GM23338 (cell line): ENCODE results near the gene MTA1. TPM values are rescaled to one million over a fixed set of nuclear protein-coding genes. Genes with fewer than 3 reads are reported as not detected.

Source experiments
- ATAC-seq: fragments of 200-7000 bp; cut with Tn5 transposase; 3 replicates; pipeline ENCODE4 v1.9.1; 2020
- DNase-seq: peaks from one replicate; pipeline ENCODE4 v3.0.0-alpha.2; 2015; ENCODE audit warnings: low spot score
- H2AFZ ChIP-seq: fragments of 200-600 bp; sonication (generic); 2 replicates; pipeline ENCODE4 v1.8.0; 2016; ENCODE audit warnings: antibody characterized with exemption, mild to moderate bottlenecking, moderate library complexity
- H3F3A ChIP-seq: fragments of 200-600 bp; sonication (generic); replicated peaks from 2 replicates; pipeline ENCODE4 v1.8.0; 2017; ENCODE audit warnings: antibody characterized with exemption, mixed run types, low read depth
- H3K27ac ChIP-seq: fragments of 200-600 bp; sonication (generic); 2 replicates; pipeline ENCODE4 v1.6.1; 2016; ENCODE audit warnings: low read depth
- H3K27me3 ChIP-seq: fragments of 200-600 bp; sonication (generic); 2 replicates; pipeline ENCODE4 v1.8.0; 2016; ENCODE audit warnings: mild to moderate bottlenecking, mixed run types, moderate library complexity; ENCODE audit not compliant: insufficient read depth
- H3K36me3 ChIP-seq: fragments of 200-600 bp; sonication (generic); 2 replicates; pipeline ENCODE4 v1.8.0; 2016; ENCODE audit warnings: mild to moderate bottlenecking; ENCODE audit not compliant: insufficient read depth
- H3K4me1 ChIP-seq: fragments of 200-600 bp; sonication (generic); 2 replicates; pipeline ENCODE4 v1.8.0; 2016; ENCODE audit warnings: mild to moderate bottlenecking, moderate library complexity; ENCODE audit not compliant: insufficient read depth
- H3K4me2 ChIP-seq: fragments of 200-600 bp; sonication (generic); 2 replicates; pipeline ENCODE4 v1.7.1; 2017; ENCODE audit warnings: mixed run types
- H3K4me3 ChIP-seq: fragments of 200-600 bp; sonication (generic); 2 replicates; pipeline ENCODE4 v1.6.1; 2016; ENCODE audit warnings: mixed run types
- H3K79me2 ChIP-seq: fragments of 200-600 bp; sonication (generic); replicated peaks from 2 replicates; pipeline ENCODE4 v1.8.0; 2017; ENCODE audit warnings: mild to moderate bottlenecking; ENCODE audit not compliant: insufficient read depth
- H3K9me2 ChIP-seq: fragments of 200-600 bp; sonication (generic); 2 replicates; pipeline ENCODE4 v1.8.0; 2017; ENCODE audit not compliant: insufficient read depth
- H4K20me1 ChIP-seq: fragments of 200-600 bp; sonication (generic); replicated peaks from 2 replicates; pipeline ENCODE4 v1.8.0; 2017; ENCODE audit warnings: mild to moderate bottlenecking; ENCODE audit not compliant: insufficient read depth
- H3K27ac Mint-ChIP-seq: 2 replicates; pipeline ENCODE4 v1.8.0; 2020; ENCODE audit warnings: inconsistent platforms, mild to moderate bottlenecking, moderate library complexity, mixed read lengths
- H3K27me3 Mint-ChIP-seq: 3 replicates; pipeline ENCODE4 v1.8.0; 2022; ENCODE audit warnings: low read depth, mild to moderate bottlenecking, moderate library complexity, mixed read lengths, inconsistent platforms; ENCODE audit not compliant: insufficient read depth, poor library complexity
- H3K36me3 Mint-ChIP-seq: 3 replicates; pipeline ENCODE4 v1.8.0; 2021; ENCODE audit warnings: low read depth, mild to moderate bottlenecking, inconsistent platforms, moderate library complexity, mixed read lengths
- H3K4me1 Mint-ChIP-seq: 3 replicates; pipeline ENCODE4 v1.8.0; 2020; ENCODE audit warnings: mild to moderate bottlenecking, inconsistent platforms, mixed read lengths
- H3K4me3 Mint-ChIP-seq: 3 replicates; pipeline ENCODE4 v1.8.0; 2021; ENCODE audit warnings: moderate library complexity, mild to moderate bottlenecking, inconsistent platforms, mixed read lengths
- H3K9me3 Mint-ChIP-seq: 3 replicates; pipeline ENCODE4 v1.8.0; 2020; ENCODE audit warnings: moderate library complexity, mild to moderate bottlenecking, inconsistent platforms, mixed read lengths
- EZH2 ChIP-seq: fragments of 200-600 bp; sonication (generic); IDR thresholded peaks from one replicate; pipeline ENCODE4 v1.8.0; 2017; ENCODE audit warnings: antibody characterized with exemption, mild to moderate bottlenecking, low read depth; ENCODE audit not compliant: unreplicated experiment
- EZH2phosphoT487 ChIP-seq: fragments of 200-600 bp; sonication (generic); IDR thresholded peaks from one replicate; pipeline ENCODE4 v1.8.1; 2018; ENCODE audit warnings: antibody characterized with exemption; ENCODE audit not compliant: unreplicated experiment
- NANOG ChIP-seq: IDR thresholded peaks from 2 replicates; pipeline ENCODE4 v1.6.1; 2016; ENCODE audit warnings: antibody characterized with exemption, borderline replicate concordance
- POLR2AphosphoS5 ChIP-seq: IDR thresholded peaks from 2 replicates; pipeline ENCODE4 v1.6.1; 2016; ENCODE audit warnings: antibody characterized with exemption, low read depth
- STAT1 ChIP-seq: IDR thresholded peaks from one replicate; pipeline ENCODE4 v1.6.1; 2016; ENCODE audit warnings: antibody characterized with exemption; ENCODE audit not compliant: unreplicated experiment
- ZNF114 ChIP-seq: fragments of 250-450 bp; sonication (Bioruptor Pico); IDR thresholded peaks from 2 replicates; pipeline ENCODE4 v1.5.0; 2020; ENCODE audit warnings: mild to moderate bottlenecking, moderate library complexity
- ZNF462 ChIP-seq: fragments of 250-450 bp; sonication (Bioruptor Pico); IDR thresholded peaks from 2 replicates; pipeline ENCODE4 v1.5.0; 2020; ENCODE audit warnings: mild to moderate bottlenecking, moderate library complexity
- polyA plus RNA-seq: library from polyadenylated mRNA; unstranded; fragments of >200 nt; fragmentation: Nextera tagmentation; extraction: Ambion mirVana; gene quantifications from 2 replicates; pipeline ENCODE4 v1.2.1, GENCODE V29; 2016
- total RNA-seq: library from RNA; depleted of rRNA; stranded (reverse); fragments of >200 nt; shearing (Covaris generic); gene quantifications from 2 replicates; pipeline ENCODE4 v1.2.3, GENCODE V29; 2014
- TF ChIP-seq, protein P1 (sequence below): IDR thresholded peaks from one replicate; pipeline ENCODE4 v1.6.1; 2018; ENCODE audit warnings: antibody characterized with exemption; ENCODE audit not compliant: unreplicated experiment

The MTA1 gene
- total and polyA plus RNA-seq, 2 experiments from 2014 or later, result 53.3 to 126 TPM

- Histone ChIP-seq H3K36me3 (no peaks in the 10 kb centered on the region), H3K4me2 (peak overlapping the region; percentile 87), H3K4me1 (peaks cover 11% of the 10 kb centered on the region; the same call in 1 of the 2 replicates), H3K27ac (no peak overlapping the region), H3K4me3 (peak overlapping the region; percentile 61), H2AFZ (peak overlapping the region; percentile 86), H3K9me2 (no peaks in the 10 kb centered on the region), H4K20me1 (no peaks in the 10 kb centered on the region), H3K79me2 (no peaks in the 10 kb centered on the region), H3F3A (peaks cover 12% of the 10 kb centered on the region; the same call in 1 of the 2 replicates), H3K27me3 (peaks cover 56% of the 10 kb centered on the region)
- no peaks in the 10 kb centered on the region for H3K36me3 Mint-ChIP-seq
- ATAC-seq (peak; percentile 57), DNase-seq (peak; percentile 62)
- peaks cover 5% of the 10 kb centered on the region; the same call in 1 of the 3 replicates for H3K9me3 Mint-ChIP-seq
- peak overlapping the region; percentile 55 for H3K4me3 Mint-ChIP-seq
- H3K27me3 Mint-ChIP-seq, result peaks cover 53% of the 10 kb centered on the region
- H3K4me1 Mint-ChIP-seq, result peaks cover 18% of the 10 kb centered on the region
- H3K27ac Mint-ChIP-seq, result no peak overlapping the region
- TF ChIP-seq ZNF114 (no peak), NANOG (no peak), POLR2AphosphoS5 (0 out of 2 replicates have a peak, but pooled peaks have one; percentile 7), EZH2phosphoT487 (no peak), EZH2 (peak; percentile 60), STAT1 (no peak), ZNF462 (no peak)
- TF ChIP-seq, protein P1, sequence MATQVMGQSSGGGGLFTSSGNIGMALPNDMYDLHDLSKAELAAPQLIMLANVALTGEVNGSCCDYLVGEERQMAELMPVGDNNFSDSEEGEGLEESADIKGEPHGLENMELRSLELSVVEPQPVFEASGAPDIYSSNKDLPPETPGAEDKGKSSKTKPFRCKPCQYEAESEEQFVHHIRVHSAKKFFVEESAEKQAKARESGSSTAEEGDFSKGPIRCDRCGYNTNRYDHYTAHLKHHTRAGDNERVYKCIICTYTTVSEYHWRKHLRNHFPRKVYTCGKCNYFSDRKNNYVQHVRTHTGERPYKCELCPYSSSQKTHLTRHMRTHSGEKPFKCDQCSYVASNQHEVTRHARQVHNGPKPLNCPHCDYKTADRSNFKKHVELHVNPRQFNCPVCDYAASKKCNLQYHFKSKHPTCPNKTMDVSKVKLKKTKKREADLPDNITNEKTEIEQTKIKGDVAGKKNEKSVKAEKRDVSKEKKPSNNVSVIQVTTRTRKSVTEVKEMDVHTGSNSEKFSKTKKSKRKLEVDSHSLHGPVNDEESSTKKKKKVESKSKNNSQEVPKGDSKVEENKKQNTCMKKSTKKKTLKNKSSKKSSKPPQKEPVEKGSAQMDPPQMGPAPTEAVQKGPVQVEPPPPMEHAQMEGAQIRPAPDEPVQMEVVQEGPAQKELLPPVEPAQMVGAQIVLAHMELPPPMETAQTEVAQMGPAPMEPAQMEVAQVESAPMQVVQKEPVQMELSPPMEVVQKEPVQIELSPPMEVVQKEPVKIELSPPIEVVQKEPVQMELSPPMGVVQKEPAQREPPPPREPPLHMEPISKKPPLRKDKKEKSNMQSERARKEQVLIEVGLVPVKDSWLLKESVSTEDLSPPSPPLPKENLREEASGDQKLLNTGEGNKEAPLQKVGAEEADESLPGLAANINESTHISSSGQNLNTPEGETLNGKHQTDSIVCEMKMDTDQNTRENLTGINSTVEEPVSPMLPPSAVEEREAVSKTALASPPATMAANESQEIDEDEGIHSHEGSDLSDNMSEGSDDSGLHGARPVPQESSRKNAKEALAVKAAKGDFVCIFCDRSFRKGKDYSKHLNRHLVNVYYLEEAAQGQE, result no peak
Observed at GRCh38 chr14:105411017-105411941, 8.3 kb upstream of the MTA1 start.
